Measurements from ENCODE around the gene RPAP3.
A peak's percentile ranks its signal among the peaks of the same experiment; 100 is the strongest.

Gene RPAP3

GRCh38 chr12:47700263-47700662 is 5.6 kb downstream of the RPAP3 start:
- TF ChIP-seq CTCF (IDR thresholded peaks at IDR 0.05; ENCODE audit: low read depth, low read length): no peak
- DNase-seq (ENCODE audit: low read depth in 2 of 2): no peak

DNA sequence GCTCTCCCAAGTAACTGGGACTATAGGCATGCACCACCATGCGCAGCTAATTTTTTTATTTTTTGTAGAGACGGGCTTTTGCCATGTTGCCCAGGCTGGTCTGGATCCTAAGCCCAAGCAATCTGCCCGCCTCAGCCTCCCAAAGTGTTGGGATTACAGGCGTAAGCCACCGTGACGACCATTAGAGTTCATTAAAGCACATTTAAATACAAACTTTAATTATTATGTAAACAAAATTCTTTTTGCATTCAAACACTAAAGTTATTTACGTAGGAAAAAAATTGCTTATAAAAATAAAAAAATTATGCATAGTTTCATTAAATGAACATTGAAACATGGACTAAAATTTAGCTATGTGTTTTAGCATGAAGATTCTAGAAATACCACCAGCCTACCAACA is 7.2 kb downstream of the RPAP3 start:
- no peak overlapping the region for H3K4me3 ChIP-seq (replicated peaks in 1 of 2; ENCODE audit: low read depth in 2 of 2, low read length in 2 of 2)
- DNase-seq (ENCODE audit: low read depth in 2 of 2): no peak
- no peak for TF ChIP-seq CTCF (IDR thresholded peaks at IDR 0.05; ENCODE audit: low read depth, low read length)

More at GRCh38 chr12:47700263-47700662, 5.6 kb downstream of the RPAP3 start:
- no peak overlapping the region for H3K4me3 ChIP-seq (replicated peaks in 1 of 2; ENCODE audit: low read depth in 2 of 2, low read length in 2 of 2)

DNA sequence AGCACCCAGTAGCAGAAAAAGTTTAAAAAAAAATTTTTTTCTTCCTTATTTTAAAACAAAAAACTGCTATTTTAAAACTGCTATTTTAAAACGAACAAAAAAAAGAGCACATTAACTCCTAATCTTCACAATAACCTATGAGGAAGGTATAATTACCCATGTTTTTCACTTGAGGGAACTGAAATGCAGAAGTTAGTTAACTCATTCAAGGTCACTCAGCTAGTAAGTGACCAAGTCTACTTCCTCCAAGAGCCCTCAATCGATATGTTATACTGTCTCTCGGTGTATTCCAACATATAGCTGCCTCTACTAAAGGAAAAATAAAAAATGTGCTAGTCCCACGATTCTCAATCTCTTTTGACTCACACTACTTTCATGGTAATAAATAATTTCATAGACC is 7.8 kb downstream of the RPAP3 start:
- no peak for DNase-seq (ENCODE audit: low read depth in 2 of 2)
- TF ChIP-seq CTCF (IDR thresholded peaks at IDR 0.05; ENCODE audit: low read depth, low read length): no peak
- H3K4me3 ChIP-seq (replicated peaks in 1 of 2; ENCODE audit: low read depth in 2 of 2, low read length in 2 of 2): no peak overlapping the region

DNA sequence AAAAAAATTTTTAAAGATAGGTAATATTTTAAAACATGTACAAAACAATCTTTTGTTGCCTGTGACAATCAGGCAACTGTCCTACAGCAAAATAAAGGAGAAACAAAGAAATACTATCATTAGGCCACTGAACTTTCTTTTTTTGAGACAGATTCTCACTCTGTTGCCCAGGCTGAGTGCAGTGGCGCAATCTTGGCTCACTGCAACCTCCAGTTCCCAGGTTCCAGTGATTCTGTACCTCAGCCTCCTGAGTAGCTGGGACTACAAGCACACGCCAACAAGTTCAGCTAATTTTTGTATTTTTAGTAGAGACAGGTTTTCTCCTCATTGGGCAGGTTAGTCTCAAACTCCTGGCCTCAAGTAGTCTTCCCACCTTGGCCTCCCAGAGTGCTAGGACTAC is 16.6 kb downstream of the RPAP3 start:
- H3K4me3 ChIP-seq (replicated peaks in 1 of 2; ENCODE audit: low read depth in 2 of 2, low read length in 2 of 2): no peak overlapping the region
- TF ChIP-seq CTCF (IDR thresholded peaks at IDR 0.05; ENCODE audit: low read depth, low read length): no peak
- no peak for DNase-seq (ENCODE audit: low read depth in 2 of 2)

DNA sequence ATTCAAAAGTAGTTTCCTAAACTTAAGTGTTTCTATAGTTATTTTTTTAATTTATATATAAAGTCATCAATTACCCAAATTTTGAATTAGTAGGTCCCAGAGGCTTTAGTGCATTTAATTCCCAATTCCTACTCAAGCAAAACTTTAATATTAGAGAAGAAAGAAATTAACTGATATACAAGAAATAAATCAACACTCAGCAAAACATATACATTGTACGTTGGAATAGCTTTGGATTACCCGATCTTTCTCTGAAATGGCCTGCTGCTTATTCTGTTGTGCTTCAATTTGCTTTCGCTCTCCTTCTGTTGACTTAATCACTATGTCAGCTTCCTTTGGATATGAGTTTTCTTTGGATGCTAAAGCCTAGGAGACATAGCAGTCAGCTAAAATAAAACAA is 18.2 kb downstream of the RPAP3 start:
- no peak for TF ChIP-seq CTCF (IDR thresholded peaks at IDR 0.05; ENCODE audit: low read depth, low read length)

DNA sequence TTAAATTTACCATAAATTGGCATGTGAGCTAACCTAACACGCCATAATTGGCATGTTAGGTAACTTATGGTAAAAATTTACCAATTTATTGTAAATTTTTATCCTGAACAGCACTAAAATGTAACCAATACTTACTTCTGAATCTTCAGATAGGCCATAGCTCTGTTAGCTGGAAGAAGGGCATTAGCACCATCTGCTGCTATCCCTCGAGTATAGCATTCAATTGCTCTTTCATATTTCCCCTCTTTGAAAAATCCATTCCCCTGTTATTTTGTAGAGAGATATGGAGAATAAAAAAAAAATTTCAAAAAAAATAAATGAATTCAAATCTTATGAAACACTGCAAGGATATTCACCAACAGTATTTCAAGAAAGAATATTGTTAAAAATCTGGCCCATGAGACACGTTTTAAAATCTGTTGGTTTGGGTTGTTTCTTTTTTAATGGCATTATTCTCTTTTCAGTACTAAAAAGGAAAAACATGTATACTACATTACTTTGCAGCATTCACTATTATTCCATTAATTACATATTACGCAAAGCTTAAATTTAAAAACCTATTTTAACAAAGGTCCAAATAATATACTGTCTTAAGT is 19.1 kb downstream of the RPAP3 start:
- DNase-seq (ENCODE audit: low read depth in 2 of 2): peak; percentile 60 to 72
- H3K4me3 ChIP-seq (replicated peaks in 1 of 2; ENCODE audit: low read depth in 2 of 2, low read length in 2 of 2): no peak overlapping the region
- peak; percentile 75 for TF ChIP-seq CTCF (IDR thresholded peaks at IDR 0.05; ENCODE audit: low read depth, low read length)

More for the DNA sequence above, 18.2 kb downstream of the RPAP3 start:
- no peak for DNase-seq (ENCODE audit: low read depth in 2 of 2)
- no peak overlapping the region for H3K4me3 ChIP-seq (replicated peaks in 1 of 2; ENCODE audit: low read depth in 2 of 2, low read length in 2 of 2)

- no peak overlapping the region for H3K4me3 ChIP-seq (replicated peaks in 1 of 2; ENCODE audit: low read depth in 2 of 2, low read length in 2 of 2)
- DNase-seq (ENCODE audit: low read depth in 2 of 2): no peak
- no peak for TF ChIP-seq CTCF (IDR thresholded peaks at IDR 0.05; ENCODE audit: low read depth, low read length)
Observed at GRCh38 chr12:47679785-47680184, 26.0 kb downstream of the RPAP3 start.
